ENCODE measurements around the gene LONP2. TPM values are rescaled to one million over a fixed set of nuclear protein-coding genes. Genes with fewer than 3 reads are reported as not detected.
"Not testable (repeated sequence)": the region's sequence is repeated elsewhere in the genome, so short reads cannot be mapped to it uniquely, and the experiment has no call there.

The LONP2 gene
- polyA plus RNA-seq, 1 experiment = 34.1 TPM

DNA sequence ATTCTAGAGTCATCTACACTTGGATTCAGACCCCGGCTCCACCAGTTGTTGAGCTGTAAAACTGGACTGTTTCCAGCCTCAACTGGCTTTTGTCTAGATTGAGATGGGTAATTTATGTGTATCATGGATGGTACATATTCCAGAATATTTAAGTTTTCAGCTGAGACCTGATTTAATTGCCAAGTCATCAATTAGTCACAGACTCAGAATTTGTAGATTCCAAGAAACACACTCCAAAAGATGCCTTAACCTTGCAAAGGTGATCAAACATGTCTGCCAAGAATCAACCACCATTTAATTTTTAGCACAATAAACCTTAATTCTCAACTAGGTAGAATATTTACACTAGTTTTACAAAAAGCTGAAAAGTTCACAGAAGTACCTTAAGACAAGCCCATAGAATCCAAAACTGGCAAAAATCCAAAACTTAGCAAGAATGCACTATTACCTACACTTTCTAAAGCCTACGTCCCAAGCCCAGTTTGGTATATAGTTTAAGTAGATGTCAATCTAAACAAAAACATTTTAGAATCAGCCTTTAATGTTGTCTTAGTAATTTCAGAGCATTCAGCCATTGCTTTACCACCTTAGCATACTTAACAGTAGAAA lies 123.4 kb downstream of the LONP2 start:
- no peaks in the 10 kb centered on the region for H3K27me3 ChIP-seq (ENCODE audit: control insufficient read depth, insufficient read depth, low read length)
- no peak for DNase-seq (ENCODE audit: low read depth)
- CTCF ChIA-PET = interaction anchor here (1.5 kb wide), 1 partner anchor 175 kb away, joined by 6 read pairs; no protein-coding TSS in a partner anchor
- POLR2A ChIA-PET = no interaction called here
- TF ChIP-seq CTCF (IDR thresholded peaks at IDR 0.05; ENCODE audit: insufficient read depth, low read depth, low read length) = no peak
- H3K36me3 ChIP-seq (ENCODE audit: control insufficient read depth, insufficient read depth, low read length) = no peaks in the 10 kb centered on the region
- no peak overlapping the region for H3K4me3 ChIP-seq (ENCODE audit: low read depth, low read length)

GRCh38 chr16:48369765-48370164 lies 125.7 kb downstream of the LONP2 start:
- CTCF ChIA-PET = interaction anchor here (0.9 to 1.5 kb wide), 4 partner anchors 15 to 253 kb away, joined by 3 to 6 read pairs (median 4); no protein-coding TSS in a partner anchor

DNA sequence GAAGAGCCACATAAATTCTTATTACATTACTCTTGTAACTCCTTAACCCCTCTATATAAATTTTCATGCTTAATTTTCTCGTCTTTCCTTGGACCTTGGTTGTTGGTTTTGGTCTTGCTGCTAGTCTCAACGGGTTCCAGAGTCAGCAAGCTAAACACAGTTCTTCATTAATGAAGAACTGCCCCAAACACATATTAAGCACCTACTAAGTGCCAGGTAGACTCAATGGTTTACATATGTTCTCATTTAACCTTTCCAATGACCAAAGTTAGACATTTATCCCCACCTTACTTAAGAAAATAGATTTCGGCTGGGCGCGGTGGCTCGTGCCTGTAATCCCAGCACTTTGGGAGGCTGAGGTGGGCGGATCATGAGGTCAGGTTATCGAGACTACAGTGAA lies 126.1 kb downstream of the LONP2 start:
- Histone ChIP-seq H3K27me3 (ENCODE audit: control insufficient read depth, insufficient read depth, low read length) (no peaks in the 10 kb centered on the region), H3K4me3 (ENCODE audit: low read depth, low read length) (no peak overlapping the region), H3K36me3 (ENCODE audit: control insufficient read depth, insufficient read depth, low read length) (no peaks in the 10 kb centered on the region)
- no peak for DNase-seq (ENCODE audit: low read depth)
- no peak for TF ChIP-seq CTCF (IDR thresholded peaks at IDR 0.05; ENCODE audit: insufficient read depth, low read depth, low read length)
- ChIA-PET POLR2A (no interaction called here), CTCF (interaction anchor here (0.9 to 1.5 kb wide), 4 partner anchors 14 to 253 kb away, joined by 3 to 6 read pairs (median 4); no protein-coding TSS in a partner anchor)

More at GRCh38 chr16:48369765-48370164, 125.7 kb downstream of the LONP2 start:
- TF ChIP-seq CTCF (IDR thresholded peaks at IDR 0.05; ENCODE audit: insufficient read depth, low read depth, low read length) = no peak
- Histone ChIP-seq H3K4me3 (ENCODE audit: low read depth, low read length) (no peak overlapping the region), H3K27me3 (ENCODE audit: control insufficient read depth, insufficient read depth, low read length) (no peaks in the 10 kb centered on the region), H3K36me3 (ENCODE audit: control insufficient read depth, insufficient read depth, low read length) (no peaks in the 10 kb centered on the region)
- POLR2A ChIA-PET = no interaction called here
- no peak for DNase-seq (ENCODE audit: low read depth)

DNA sequence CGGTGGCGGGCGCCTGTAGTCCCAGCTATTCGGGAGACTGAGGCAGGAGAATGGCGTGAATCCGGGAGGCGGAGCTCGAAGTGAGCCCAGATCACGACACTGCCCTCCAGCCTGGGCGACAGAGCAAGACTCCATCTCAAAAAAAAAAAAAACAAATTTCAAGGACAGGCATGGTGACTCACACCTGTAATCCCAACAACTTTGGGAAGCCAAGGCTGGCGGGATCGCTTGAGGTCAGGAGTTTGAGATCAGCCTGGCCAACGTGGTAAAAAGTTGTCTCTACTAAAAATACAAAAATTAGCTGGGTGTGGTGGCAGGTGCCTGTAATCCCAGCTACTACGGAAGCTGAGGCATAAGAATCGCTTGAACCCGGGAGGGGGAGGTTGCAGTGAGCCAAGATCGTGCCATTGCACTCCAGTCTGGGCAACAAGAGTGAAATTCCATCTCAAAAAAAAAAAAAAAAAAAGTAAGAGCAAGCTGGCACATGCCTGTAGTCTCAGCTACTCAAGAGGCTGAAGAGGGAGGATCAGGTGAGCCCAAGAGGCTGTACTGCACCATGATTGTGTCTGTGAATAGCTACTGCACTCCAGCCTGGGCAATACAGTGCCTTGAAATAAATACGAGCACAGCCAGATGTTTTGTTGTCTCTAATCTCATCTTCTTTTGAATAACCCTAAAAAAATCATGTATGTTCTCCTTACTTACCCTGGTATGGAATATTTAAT lies 126.7 kb downstream of the LONP2 start:
- POLR2A ChIA-PET; H3K36me3 ChIP-seq (ENCODE audit: control insufficient read depth, insufficient read depth, low read length); CTCF ChIA-PET; DNase-seq (ENCODE audit: low read depth); H3K27me3 ChIP-seq (ENCODE audit: control insufficient read depth, insufficient read depth, low read length); H3K4me3 ChIP-seq (ENCODE audit: low read depth, low read length): not testable (repeated sequence)

DNA sequence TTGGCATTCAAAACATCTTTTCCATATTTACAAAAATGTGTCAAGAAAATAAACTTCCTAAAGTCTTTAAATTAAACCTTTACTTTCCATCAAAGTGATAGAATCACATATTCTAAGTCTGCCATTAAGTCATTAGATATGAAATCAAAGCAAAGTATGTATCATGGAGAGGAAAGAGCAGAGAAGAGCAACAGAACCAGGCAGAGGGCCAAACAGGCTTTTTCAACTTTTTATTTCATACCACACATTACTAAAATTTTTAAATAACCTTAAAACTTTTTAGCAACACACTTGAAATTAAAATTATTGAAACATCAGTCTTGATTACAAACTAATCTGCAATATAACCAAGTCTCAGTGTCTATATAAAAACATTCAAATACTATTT lies 127.3 kb downstream of the LONP2 start:
- ChIA-PET CTCF (no interaction called here), POLR2A (no interaction called here)
- Histone ChIP-seq H3K4me3 (ENCODE audit: low read depth, low read length) (no peak overlapping the region), H3K27me3 (ENCODE audit: control insufficient read depth, insufficient read depth, low read length) (no peaks in the 10 kb centered on the region), H3K36me3 (ENCODE audit: control insufficient read depth, insufficient read depth, low read length) (no peaks in the 10 kb centered on the region)
- no peak for DNase-seq (ENCODE audit: low read depth)
- no peak for TF ChIP-seq CTCF (IDR thresholded peaks at IDR 0.05; ENCODE audit: insufficient read depth, low read depth, low read length)
